Esophagus muscularis mucosa (tissue), 4 donors: ENCODE measurements around the gene GRIA2. TPM values are rescaled to one million over a fixed set of nuclear protein-coding genes. Genes with fewer than 3 reads are reported as not detected.

ENCODE experiments used
- DNase-seq: peaks from one replicate; pipeline ENCODE4 v3.0.0-alpha.2; 2017; ENCODE audit errors: extremely low spot score
- H3K27ac ChIP-seq, 4 donors: fragments of 200-600 bp; sonication (generic); replicated peaks in 1 of 4; 1 replicate in 3 of 4; 2 replicates in 1 of 4; pipeline ENCODE4 v1.5.1; 2016 to 2019; ENCODE audit warnings: mild to moderate bottlenecking in 1 of 4
- H3K27me3 ChIP-seq, 4 donors: fragments of 200-600 bp; sonication (generic); one replicate each; pipeline versions ENCODE4 v1.5.1 to v1.6.0; 2016 to 2019
- H3K36me3 ChIP-seq, 4 donors: fragments of 200-600 bp; sonication (generic); one replicate each; pipeline ENCODE4 v1.5.1; 2016 to 2019
- H3K4me1 ChIP-seq, 4 donors: fragments of 200-600 bp; sonication (generic); one replicate each; pipeline ENCODE4 v1.5.1; 2016 to 2019
- H3K4me3 ChIP-seq, 4 donors: fragments of 200-600 bp; sonication (generic); 1 replicate in 2 of 4; 2 replicates in 2 of 4; pipeline ENCODE4 v1.5.1; 2016 to 2019; ENCODE audit warnings: mild to moderate bottlenecking in 4 of 4, moderate library complexity in 1 of 4
- H3K9me3 ChIP-seq, 4 donors: fragments of 200-600 bp; sonication (generic); 1 replicate in 3 of 4; 2 replicates in 1 of 4; pipeline ENCODE4 v1.5.1; 2016 to 2019
- EP300 ChIP-seq: sonication (generic); formaldehyde crosslinking; IDR thresholded peaks from one replicate; pipeline ENCODE4 v1.6.1; 2017; ENCODE audit warnings: antibody characterized with exemption
- POLR2A ChIP-seq: fragments of 450-650 bp; IDR thresholded peaks from one replicate; pipeline ENCODE4 v1.6.1; 2017; ENCODE audit warnings: antibody characterized with exemption, moderate library complexity, mild to moderate bottlenecking, low read depth
- POLR2AphosphoS5 ChIP-seq, 2 donors: sonication (generic); formaldehyde crosslinking; IDR thresholded peaks; one replicate each; pipeline ENCODE4 v1.6.1; 2017; ENCODE audit warnings: antibody characterized with exemption in 2 of 2
- WGBS: methylation state at CpG from one replicate; pipeline ENCODE4 v1.1.5; 2018; 5-methylcytosine and 5-hydroxymethylcytosine counted together
- intact Hi-C: fragments of 100-400 bp; cut with DNase I; formaldehyde crosslinking; loops from one replicate; pipeline ENCODE4 v1.15.1; 2023
- total RNA-seq, 4 donors: library from RNA; depleted of rRNA; stranded (reverse); fragments of >200 nt; gene quantifications; one replicate each; pipeline versions ENCODE4 v1.1.0 to v1.2.1, GENCODE V29; 2016
- TF ChIP-seq, protein P1 (sequence below), 3 experiments: fragments of 200-600 bp in 2 of 3; fragments of 450-650 bp in 1 of 3; sonication (generic) in 2 of 3; IDR thresholded peaks; one replicate each; pipeline ENCODE4 v1.5.1; 2017 to 2019; ENCODE audit warnings: antibody characterized with exemption in 3 of 3, mild to moderate bottlenecking in 2 of 3, moderate library complexity in 1 of 3

The GRIA2 gene
- total RNA-seq, 4 donors from 2014 or later = 0.06 to 0.50 (median 0.06) TPM; not detected in 1

DNA sequence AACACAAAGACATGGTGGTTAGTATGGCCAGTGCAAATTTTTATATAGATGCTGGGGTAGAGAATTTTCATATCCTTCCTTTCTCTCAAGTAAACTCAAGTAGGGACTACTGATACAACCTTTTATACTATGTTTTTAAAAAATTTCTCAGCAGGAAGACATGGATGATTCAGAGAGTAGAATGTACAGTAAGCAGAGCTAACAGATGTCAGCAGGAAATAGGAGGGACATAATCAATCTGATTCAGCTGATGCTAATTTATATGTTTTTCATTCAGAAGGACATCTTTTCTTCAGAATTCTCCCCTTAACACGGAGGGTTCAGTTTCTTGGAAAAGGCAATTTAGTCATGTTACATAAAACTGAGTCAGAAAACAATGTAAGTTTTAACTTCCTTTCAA is 95.4 kb downstream of the GRIA2 start:
- no peak for DNase-seq
- H3K27ac ChIP-seq = no peak overlapping the region
- TF ChIP-seq POLR2A (no peak), EP300 (no peak), POLR2AphosphoS5 (IDR thresholded peaks at IDR 0.05) (no peak)
- TF ChIP-seq, protein P1, sequence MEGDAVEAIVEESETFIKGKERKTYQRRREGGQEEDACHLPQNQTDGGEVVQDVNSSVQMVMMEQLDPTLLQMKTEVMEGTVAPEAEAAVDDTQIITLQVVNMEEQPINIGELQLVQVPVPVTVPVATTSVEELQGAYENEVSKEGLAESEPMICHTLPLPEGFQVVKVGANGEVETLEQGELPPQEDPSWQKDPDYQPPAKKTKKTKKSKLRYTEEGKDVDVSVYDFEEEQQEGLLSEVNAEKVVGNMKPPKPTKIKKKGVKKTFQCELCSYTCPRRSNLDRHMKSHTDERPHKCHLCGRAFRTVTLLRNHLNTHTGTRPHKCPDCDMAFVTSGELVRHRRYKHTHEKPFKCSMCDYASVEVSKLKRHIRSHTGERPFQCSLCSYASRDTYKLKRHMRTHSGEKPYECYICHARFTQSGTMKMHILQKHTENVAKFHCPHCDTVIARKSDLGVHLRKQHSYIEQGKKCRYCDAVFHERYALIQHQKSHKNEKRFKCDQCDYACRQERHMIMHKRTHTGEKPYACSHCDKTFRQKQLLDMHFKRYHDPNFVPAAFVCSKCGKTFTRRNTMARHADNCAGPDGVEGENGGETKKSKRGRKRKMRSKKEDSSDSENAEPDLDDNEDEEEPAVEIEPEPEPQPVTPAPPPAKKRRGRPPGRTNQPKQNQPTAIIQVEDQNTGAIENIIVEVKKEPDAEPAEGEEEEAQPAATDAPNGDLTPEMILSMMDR (IDR thresholded peaks at IDR 0.05) = no peak
- no peaks in the 10 kb centered on the region for H3K36me3 ChIP-seq
- intact Hi-C loops = no loop called here
- H3K4me3 ChIP-seq = no peak overlapping the region
- H3K27me3 ChIP-seq = no peaks in the 10 kb centered on the region
- WGBS = 19% methylated on average over 1 of the region's 1 CpG
- H3K9me3 ChIP-seq = no peaks in the 10 kb centered on the region
- no peaks in the 10 kb centered on the region for H3K4me1 ChIP-seq

DNA sequence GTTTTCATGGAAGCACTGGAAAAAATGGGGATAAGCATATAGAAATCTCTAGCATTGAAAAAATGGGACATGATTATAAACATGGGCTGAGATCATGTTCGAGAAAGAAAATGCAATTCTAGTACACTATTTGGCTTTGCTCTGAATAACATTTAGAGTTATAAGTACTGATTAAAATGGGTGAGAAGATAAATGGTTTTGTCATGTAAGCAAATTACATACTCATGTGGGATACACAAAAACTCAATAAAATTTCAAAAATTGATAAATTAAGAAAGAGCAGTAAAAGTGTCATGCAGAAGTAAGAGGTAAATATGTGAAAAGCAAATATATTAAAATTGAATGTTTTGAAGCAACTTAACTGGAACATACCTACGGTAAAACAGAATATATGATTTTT is 99.6 kb downstream of the GRIA2 start:
- Histone ChIP-seq H3K36me3 (no peaks in the 10 kb centered on the region), H3K4me1 (no peaks in the 10 kb centered on the region), H3K27me3 (no peaks in the 10 kb centered on the region), H3K9me3 (no peaks in the 10 kb centered on the region), H3K4me3 (no peak overlapping the region), H3K27ac (no peak overlapping the region)
- intact Hi-C loops = no loop called here
- 90% methylated on average over 2 of the region's 2 CpGs for WGBS
- DNase-seq = no peak
- TF ChIP-seq POLR2A (no peak), POLR2AphosphoS5 (IDR thresholded peaks at IDR 0.05) (no peak), EP300 (no peak)
- TF ChIP-seq, protein P1 (IDR thresholded peaks at IDR 0.05) = no peak

DNA sequence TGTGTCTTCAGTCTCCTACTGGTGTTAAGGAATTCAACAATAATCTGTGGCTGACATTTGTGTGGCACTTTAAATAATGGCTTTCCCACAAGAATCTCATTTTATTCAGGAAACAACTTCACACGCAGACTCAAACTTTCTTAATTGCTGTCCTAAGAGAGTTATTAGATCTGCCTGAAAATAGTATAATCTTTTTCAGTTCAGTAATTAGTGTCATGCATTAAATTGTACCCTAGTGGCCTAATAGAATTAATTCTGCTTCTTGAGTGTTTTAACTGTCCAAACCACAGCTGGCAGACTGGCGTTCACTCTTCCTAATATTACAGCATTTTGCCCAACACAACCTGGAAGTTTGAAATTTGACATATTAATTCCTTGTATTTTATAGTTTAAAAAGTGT is 107.1 kb downstream of the GRIA2 start:
- intact Hi-C loops = no loop called here
- H3K36me3 ChIP-seq = no peaks in the 10 kb centered on the region
- H3K4me1 ChIP-seq = no peaks in the 10 kb centered on the region
- no peaks in the 10 kb centered on the region for H3K27me3 ChIP-seq
- TF ChIP-seq POLR2AphosphoS5 (IDR thresholded peaks at IDR 0.05) (no peak), EP300 (no peak), POLR2A (no peak)
- TF ChIP-seq, protein P1 (IDR thresholded peaks at IDR 0.05) = no peak
- H3K27ac ChIP-seq = no peak overlapping the region
- DNase-seq = no peak
- 84% methylated on average over 2 of the region's 2 CpGs for WGBS
- no peaks in the 10 kb centered on the region for H3K9me3 ChIP-seq
- no peak overlapping the region for H3K4me3 ChIP-seq

DNA sequence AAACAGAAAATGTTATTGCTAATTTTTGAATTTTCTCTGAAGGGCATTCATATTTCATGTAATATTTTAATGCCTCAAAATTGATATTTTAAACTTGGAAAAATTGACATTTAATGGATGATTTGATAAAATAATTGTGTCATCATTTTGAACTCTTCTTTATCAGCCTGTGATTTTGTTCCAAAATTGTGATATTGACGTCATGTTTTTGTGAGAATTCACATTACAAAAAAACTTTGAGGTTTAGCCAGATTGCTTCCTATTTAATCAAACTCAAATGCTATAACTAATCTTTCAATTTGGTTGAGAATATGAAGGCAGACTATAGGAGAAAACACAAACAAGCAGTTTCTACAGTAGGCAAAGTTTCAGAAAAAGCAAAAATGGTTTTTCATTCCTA is 137.4 kb downstream of the GRIA2 start:
- 83% methylated on average over 1 of the region's 1 CpG for WGBS
- no peaks in the 10 kb centered on the region for H3K36me3 ChIP-seq
- DNase-seq = no peak
- no peaks in the 10 kb centered on the region for H3K27me3 ChIP-seq
- H3K9me3 ChIP-seq = no peaks in the 10 kb centered on the region
- TF ChIP-seq POLR2A (no peak), EP300 (no peak), POLR2AphosphoS5 (IDR thresholded peaks at IDR 0.05) (no peak)
- TF ChIP-seq, protein P1 (IDR thresholded peaks at IDR 0.05) = no peak
- H3K4me3 ChIP-seq = no peak overlapping the region
- no peaks in the 10 kb centered on the region for H3K4me1 ChIP-seq
- intact Hi-C loops = no loop called here
- no peak overlapping the region for H3K27ac ChIP-seq

DNA sequence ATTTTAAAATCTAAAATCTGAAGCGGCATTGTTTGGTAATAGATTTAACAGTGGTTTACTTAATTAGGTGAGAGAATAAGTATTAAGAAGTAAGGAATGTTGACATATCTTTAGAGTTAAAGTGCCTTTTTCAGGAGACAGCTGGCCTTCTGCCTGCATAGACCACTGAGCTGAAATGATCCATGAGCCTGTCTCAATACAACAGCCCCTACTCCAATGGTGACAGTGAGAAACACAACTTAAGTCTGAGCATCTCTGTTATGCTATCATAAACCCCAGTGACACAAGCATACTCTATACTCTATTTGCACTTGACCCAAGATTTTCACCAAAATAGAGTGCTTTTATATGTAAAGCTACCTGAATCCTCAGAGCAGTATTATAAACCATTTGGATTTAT is 137.9 kb downstream of the GRIA2 start:
- DNase-seq = no peak
- no peak overlapping the region for H3K27ac ChIP-seq
- H3K36me3 ChIP-seq = no peaks in the 10 kb centered on the region
- H3K4me1 ChIP-seq = no peaks in the 10 kb centered on the region
- no peak overlapping the region for H3K4me3 ChIP-seq
- 85% methylated on average over 1 of the region's 1 CpG for whole genome bisulfite sequencing
- TF ChIP-seq EP300 (no peak), POLR2A (no peak), POLR2AphosphoS5 (IDR thresholded peaks at IDR 0.05) (no peak)
- TF ChIP-seq, protein P1 (IDR thresholded peaks at IDR 0.05) = no peak
- H3K9me3 ChIP-seq = no peaks in the 10 kb centered on the region
- intact Hi-C loops = no loop called here
- no peaks in the 10 kb centered on the region for H3K27me3 ChIP-seq
